Measurements from ENCODE around the gene FARP2.

The FARP2 gene

GRCh38 chr2:241491549-241492173 lies 135.6 kb downstream of the FARP2 start:
- Histone ChIP-seq H3K27ac (ENCODE audit: low read depth, low read length, severe bottlenecking) (no peak overlapping the region), H3K4me1 (ENCODE audit: control insufficient read depth, insufficient read depth, low read length, poor library complexity, severe bottlenecking) (no peaks in the 10 kb centered on the region), H3K36me3 (ENCODE audit: control insufficient read depth, insufficient read depth, low read length) (peaks cover 56% of the 10 kb centered on the region), H3K9me3 (ENCODE audit: control insufficient read depth, low read length) (no peaks in the 10 kb centered on the region), H3K4me3 (ENCODE audit: extremely low read depth, insufficient read depth, low read length, poor library complexity, severe bottlenecking) (no peak overlapping the region)
- 92 to 94% methylated on average over 12 to 13 of the region's 15 CpGs for WGBS, 2 experiments (ENCODE audit: insufficient coverage in 2 of 2)

- no peaks in the 10 kb centered on the region for H3K9me3 ChIP-seq (ENCODE audit: control insufficient read depth, low read length)
- no peak overlapping the region for H3K27ac ChIP-seq (ENCODE audit: low read depth, low read length, severe bottlenecking)
- WGBS, 2 experiments (ENCODE audit: insufficient coverage in 2 of 2), result 98 to 100% methylated on average over 5 to 6 of the region's 7 CpGs
- peaks cover 61% of the 10 kb centered on the region for H3K36me3 ChIP-seq (ENCODE audit: control insufficient read depth, insufficient read depth, low read length)
- no peak overlapping the region for H3K4me3 ChIP-seq (ENCODE audit: extremely low read depth, insufficient read depth, low read length, poor library complexity, severe bottlenecking)
- no peaks in the 10 kb centered on the region for H3K4me1 ChIP-seq (ENCODE audit: control insufficient read depth, insufficient read depth, low read length, poor library complexity, severe bottlenecking)
Observed at GRCh38 chr2:241492174-241492565, 136.1 kb downstream of the FARP2 start.

GRCh38 chr2:241493092-241493491 lies 137.0 kb downstream of the FARP2 start:
- Histone ChIP-seq H3K9me3 (ENCODE audit: control insufficient read depth, low read length) (no peaks in the 10 kb centered on the region), H3K4me3 (ENCODE audit: extremely low read depth, insufficient read depth, low read length, poor library complexity, severe bottlenecking) (no peak overlapping the region), H3K27ac (ENCODE audit: low read depth, low read length, severe bottlenecking) (no peak overlapping the region), H3K4me1 (ENCODE audit: control insufficient read depth, insufficient read depth, low read length, poor library complexity, severe bottlenecking) (no peaks in the 10 kb centered on the region), H3K36me3 (ENCODE audit: control insufficient read depth, insufficient read depth, low read length) (peaks cover 70% of the 10 kb centered on the region)
- WGBS, 2 experiments (ENCODE audit: insufficient coverage in 2 of 2), result 93 to 98% methylated on average over 10 of the region's 10 CpGs

- H3K4me1 ChIP-seq (ENCODE audit: control insufficient read depth, insufficient read depth, low read length, poor library complexity, severe bottlenecking), result no peaks in the 10 kb centered on the region
- H3K9me3 ChIP-seq (ENCODE audit: control insufficient read depth, low read length), result no peaks in the 10 kb centered on the region
- no peak overlapping the region for H3K4me3 ChIP-seq (ENCODE audit: extremely low read depth, insufficient read depth, low read length, poor library complexity, severe bottlenecking)
- no peak overlapping the region for H3K27ac ChIP-seq (ENCODE audit: low read depth, low read length, severe bottlenecking)
- 96 to 97% methylated on average over 14 of the region's 16 CpGs for WGBS, 2 experiments (ENCODE audit: insufficient coverage in 2 of 2)
- peaks cover 83% of the 10 kb centered on the region for H3K36me3 ChIP-seq (ENCODE audit: control insufficient read depth, insufficient read depth, low read length)
Observed at GRCh38 chr2:241494311-241494908, 138.3 kb downstream of the FARP2 start.

- 95 to 96% methylated on average over 30 to 34 of the region's 34 CpGs for WGBS, 2 experiments (ENCODE audit: insufficient coverage in 2 of 2)
- no peak overlapping the region for H3K27ac ChIP-seq (ENCODE audit: low read depth, low read length, severe bottlenecking)
- no peaks in the 10 kb centered on the region for H3K9me3 ChIP-seq (ENCODE audit: control insufficient read depth, low read length)
- H3K36me3 ChIP-seq (ENCODE audit: control insufficient read depth, insufficient read depth, low read length), result peaks cover 87% of the 10 kb centered on the region
- no peak overlapping the region for H3K4me3 ChIP-seq (ENCODE audit: extremely low read depth, insufficient read depth, low read length, poor library complexity, severe bottlenecking)
- no peaks in the 10 kb centered on the region for H3K4me1 ChIP-seq (ENCODE audit: control insufficient read depth, insufficient read depth, low read length, poor library complexity, severe bottlenecking)
Observed at GRCh38 chr2:241495172-241496002, 139.3 kb downstream of the FARP2 start.

- no peaks in the 10 kb centered on the region for H3K4me1 ChIP-seq (ENCODE audit: control insufficient read depth, insufficient read depth, low read length, poor library complexity, severe bottlenecking)
- WGBS, 2 experiments (ENCODE audit: insufficient coverage in 2 of 2), result 96 to 98% methylated on average over 26 to 27 of the region's 28 CpGs
- peaks cover 94% of the 10 kb centered on the region for H3K36me3 ChIP-seq (ENCODE audit: control insufficient read depth, insufficient read depth, low read length)
- H3K4me3 ChIP-seq (ENCODE audit: extremely low read depth, insufficient read depth, low read length, poor library complexity, severe bottlenecking), result no peak overlapping the region
- no peaks in the 10 kb centered on the region for H3K9me3 ChIP-seq (ENCODE audit: control insufficient read depth, low read length)
- H3K27ac ChIP-seq (ENCODE audit: low read depth, low read length, severe bottlenecking), result no peak overlapping the region
Observed at GRCh38 chr2:241496003-241496707, 140.1 kb downstream of the FARP2 start.

- Histone ChIP-seq H3K27ac (ENCODE audit: low read depth, low read length, severe bottlenecking) (no peak overlapping the region), H3K4me1 (ENCODE audit: control insufficient read depth, insufficient read depth, low read length, poor library complexity, severe bottlenecking) (no peaks in the 10 kb centered on the region), H3K36me3 (ENCODE audit: control insufficient read depth, insufficient read depth, low read length) (peaks cover 96% of the 10 kb centered on the region), H3K4me3 (ENCODE audit: extremely low read depth, insufficient read depth, low read length, poor library complexity, severe bottlenecking) (no peak overlapping the region), H3K9me3 (ENCODE audit: control insufficient read depth, low read length) (no peaks in the 10 kb centered on the region)
- 95 to 99% methylated on average over 18 to 26 of the region's 29 CpGs for WGBS, 2 experiments (ENCODE audit: insufficient coverage in 2 of 2)
Observed at GRCh38 chr2:241496904-241497877, 141.1 kb downstream of the FARP2 start.

- Histone ChIP-seq H3K27ac (ENCODE audit: low read depth, low read length, severe bottlenecking) (no peak overlapping the region), H3K4me3 (ENCODE audit: extremely low read depth, insufficient read depth, low read length, poor library complexity, severe bottlenecking) (no peak overlapping the region), H3K4me1 (ENCODE audit: control insufficient read depth, insufficient read depth, low read length, poor library complexity, severe bottlenecking) (no peaks in the 10 kb centered on the region), H3K9me3 (ENCODE audit: control insufficient read depth, low read length) (no peaks in the 10 kb centered on the region), H3K36me3 (ENCODE audit: control insufficient read depth, insufficient read depth, low read length) (peaks cover 93% of the 10 kb centered on the region)
- 97% methylated on average over 28 to 36 of the region's 36 CpGs for WGBS, 2 experiments (ENCODE audit: insufficient coverage in 2 of 2)
Observed at GRCh38 chr2:241498115-241499070, 142.3 kb downstream of the FARP2 start.

All from mesodermal cell (in vitro differentiated cells).